Erythroblast (primary cell): ENCODE data around the gene KIAA0825.
"Not testable (repeated sequence)": the region's sequence is repeated elsewhere in the genome, so short reads cannot be mapped to it uniquely, and the experiment has no call there.

Experiments used
- DNase-seq, 2 experiments: peaks; one replicate each; lab custom pipeline; 2025; lab: John Stamatoyannopoulos, UW
- GATA1 ChIP-seq: IDR thresholded peaks from 2 replicates; pipeline ENCODE4 v1.6.1; 2011; ENCODE audit warnings: low read depth, mild to moderate bottlenecking, control low read depth, low read length, moderate library complexity
- POLR2A ChIP-seq: IDR thresholded peaks from 2 replicates; pipeline ENCODE4 v1.6.1; 2011; ENCODE audit warnings: mild to moderate bottlenecking, low read length

The KIAA0825 gene

GRCh38 chr5:94388773-94389514 lies 229.5 kb downstream of the KIAA0825 start:
- no peak for DNase-seq
- no peak for TF ChIP-seq GATA1

GRCh38 chr5:94385767-94386166 lies 232.6 kb downstream of the KIAA0825 start:
- TF ChIP-seq GATA1 (no peak), POLR2A (no peak)
- no peak for DNase-seq

- DNase-seq: no peak
- TF ChIP-seq GATA1: no peak
- TF ChIP-seq POLR2A: no peak
Measured at GRCh38 chr5:94378062-94378461, 240.3 kb downstream of the KIAA0825 start.

- no peak for DNase-seq
- TF ChIP-seq POLR2A (no peak), GATA1 (no peak)
Measured at GRCh38 chr5:94376672-94377345, 241.6 kb downstream of the KIAA0825 start.

GRCh38 chr5:94375801-94376200 lies 242.6 kb downstream of the KIAA0825 start:
- TF ChIP-seq GATA1: no peak
- no peak for TF ChIP-seq POLR2A
- no peak for DNase-seq

GRCh38 chr5:94374336-94374735 lies 244.1 kb downstream of the KIAA0825 start:
- TF ChIP-seq GATA1: no peak
- no peak for DNase-seq

GRCh38 chr5:94367900-94368299 lies 250.5 kb downstream of the KIAA0825 start:
- TF ChIP-seq GATA1 (no peak), POLR2A (no peak)
- DNase-seq: no peak

- TF ChIP-seq GATA1 (no peak), POLR2A (no peak)
- no peak for DNase-seq
Measured at GRCh38 chr5:94366811-94367210, 251.6 kb downstream of the KIAA0825 start.

- TF ChIP-seq POLR2A (no peak), GATA1 (no peak)
- DNase-seq: no peak
Measured at GRCh38 chr5:94362857-94363256, 255.5 kb downstream of the KIAA0825 start.

- TF ChIP-seq POLR2A (no peak), GATA1 (no peak)
- DNase-seq: no peak
Measured at GRCh38 chr5:94361832-94362796, 256.3 kb downstream of the KIAA0825 start.

GRCh38 chr5:94361161-94361560 lies 257.2 kb downstream of the KIAA0825 start:
- TF ChIP-seq GATA1 (no peak), POLR2A (no peak)
- no peak for DNase-seq

- TF ChIP-seq GATA1 (no peak), POLR2A (no peak)
- DNase-seq: no peak
Measured at GRCh38 chr5:94360382-94361130, 257.8 kb downstream of the KIAA0825 start.

- DNase-seq: no peak
- no peak for TF ChIP-seq POLR2A
- TF ChIP-seq GATA1: no peak
Measured at GRCh38 chr5:94359880-94360279, 258.5 kb downstream of the KIAA0825 start.

GRCh38 chr5:94355811-94356210 lies 262.6 kb downstream of the KIAA0825 start:
- TF ChIP-seq POLR2A (no peak), GATA1 (no peak)
- DNase-seq: no peak

GRCh38 chr5:94354837-94355485 lies 263.4 kb downstream of the KIAA0825 start:
- not testable (repeated sequence) for DNase-seq
